Heart left ventricle (tissue), 13 donors: ENCODE measurements around the gene SRPK2.

Experiments
- POLR2A ChIP-seq, 2 donors: fragments of 450-650 bp; IDR thresholded peaks; one replicate each; pipeline ENCODE4 v1.6.1; 2017; ENCODE audit warnings: antibody characterized with exemption in 2 of 2, mild to moderate bottlenecking in 2 of 2, moderate library complexity in 2 of 2
- TF ChIP-seq, protein P1 (sequence below), 12 donors: fragments of 200-600 bp; sonication (generic) in 4 of 12; IDR thresholded peaks; one replicate each; pipeline versions ENCODE4 v1.5.0 to v1.8.0; 2018 to 2022; ENCODE audit warnings: antibody characterized with exemption in 12 of 12, mild to moderate bottlenecking in 5 of 12
- donor health status: ischemic (EF 13 %, LVEDD 7.1; RV severe dilation, severe dysfunction).
- donor health status: DM: no; HTN: yes; CAD: no.
- donor health status: DM: no; HTN: no; CAD: no.
- donor health status: ischemic (EF 25% LVEDD 6.9; RV normal size, moderate dysfunction).
- donor health status: ischemic (EF 25% LVEDD 5.7; RV mildly dilated, moderate dysfunction).
- donor health status: ischemic (EF 35%, LVEDD 5.7; RV mildly dilated, moderate dysfunction).
- donor health status: nonischemic (EF 11% LVEDD 7.7; RV severe dilation, severe dysfunction).
- donor health status: DM: yes; HTN: yes; CAD: no.
- donor health status: PGD.
- donor health status: ischemic (EF 29% LVEDD 5.4; RV normal size, mild dysfunction).
- donor health status: nonischemic (EF 23%, LVEDD 6.1; RV moderate dilation, normal function).

- TF ChIP-seq, protein P1, sequence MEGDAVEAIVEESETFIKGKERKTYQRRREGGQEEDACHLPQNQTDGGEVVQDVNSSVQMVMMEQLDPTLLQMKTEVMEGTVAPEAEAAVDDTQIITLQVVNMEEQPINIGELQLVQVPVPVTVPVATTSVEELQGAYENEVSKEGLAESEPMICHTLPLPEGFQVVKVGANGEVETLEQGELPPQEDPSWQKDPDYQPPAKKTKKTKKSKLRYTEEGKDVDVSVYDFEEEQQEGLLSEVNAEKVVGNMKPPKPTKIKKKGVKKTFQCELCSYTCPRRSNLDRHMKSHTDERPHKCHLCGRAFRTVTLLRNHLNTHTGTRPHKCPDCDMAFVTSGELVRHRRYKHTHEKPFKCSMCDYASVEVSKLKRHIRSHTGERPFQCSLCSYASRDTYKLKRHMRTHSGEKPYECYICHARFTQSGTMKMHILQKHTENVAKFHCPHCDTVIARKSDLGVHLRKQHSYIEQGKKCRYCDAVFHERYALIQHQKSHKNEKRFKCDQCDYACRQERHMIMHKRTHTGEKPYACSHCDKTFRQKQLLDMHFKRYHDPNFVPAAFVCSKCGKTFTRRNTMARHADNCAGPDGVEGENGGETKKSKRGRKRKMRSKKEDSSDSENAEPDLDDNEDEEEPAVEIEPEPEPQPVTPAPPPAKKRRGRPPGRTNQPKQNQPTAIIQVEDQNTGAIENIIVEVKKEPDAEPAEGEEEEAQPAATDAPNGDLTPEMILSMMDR (IDR thresholded peaks at IDR 0.05), result no peak
- no peak for TF ChIP-seq POLR2A (IDR thresholded peaks at IDR 0.05)
Measured at GRCh38 chr7:105296491-105296890, 92.2 kb downstream of the SRPK2 start.
